Measurements from ENCODE around the gene AREG.

DNA sequence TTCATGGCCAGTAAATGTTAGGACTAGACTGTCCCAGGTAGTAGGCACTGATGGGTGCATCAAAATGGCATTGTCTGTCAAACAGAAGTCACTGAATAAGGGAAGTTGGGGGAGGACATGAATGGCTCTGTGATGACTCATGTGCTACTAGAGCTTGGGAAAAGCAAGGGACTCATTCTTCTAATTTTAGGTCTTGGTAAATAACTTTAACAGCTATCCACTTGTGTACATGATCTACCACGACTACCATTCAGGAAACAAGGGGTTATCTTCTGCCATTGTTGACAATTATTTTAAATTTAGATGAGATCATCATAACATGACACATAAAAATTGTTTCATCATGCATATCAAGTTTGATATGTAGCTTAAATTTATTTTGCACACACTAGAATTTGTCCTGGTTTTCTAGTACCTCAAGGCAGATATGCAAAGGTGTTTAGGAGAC, 6.3 kb downstream of the AREG start:
- TF ChIP-seq, protein P1, sequence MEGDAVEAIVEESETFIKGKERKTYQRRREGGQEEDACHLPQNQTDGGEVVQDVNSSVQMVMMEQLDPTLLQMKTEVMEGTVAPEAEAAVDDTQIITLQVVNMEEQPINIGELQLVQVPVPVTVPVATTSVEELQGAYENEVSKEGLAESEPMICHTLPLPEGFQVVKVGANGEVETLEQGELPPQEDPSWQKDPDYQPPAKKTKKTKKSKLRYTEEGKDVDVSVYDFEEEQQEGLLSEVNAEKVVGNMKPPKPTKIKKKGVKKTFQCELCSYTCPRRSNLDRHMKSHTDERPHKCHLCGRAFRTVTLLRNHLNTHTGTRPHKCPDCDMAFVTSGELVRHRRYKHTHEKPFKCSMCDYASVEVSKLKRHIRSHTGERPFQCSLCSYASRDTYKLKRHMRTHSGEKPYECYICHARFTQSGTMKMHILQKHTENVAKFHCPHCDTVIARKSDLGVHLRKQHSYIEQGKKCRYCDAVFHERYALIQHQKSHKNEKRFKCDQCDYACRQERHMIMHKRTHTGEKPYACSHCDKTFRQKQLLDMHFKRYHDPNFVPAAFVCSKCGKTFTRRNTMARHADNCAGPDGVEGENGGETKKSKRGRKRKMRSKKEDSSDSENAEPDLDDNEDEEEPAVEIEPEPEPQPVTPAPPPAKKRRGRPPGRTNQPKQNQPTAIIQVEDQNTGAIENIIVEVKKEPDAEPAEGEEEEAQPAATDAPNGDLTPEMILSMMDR (IDR thresholded peaks at IDR 0.05), result no peak
- no peak for TF ChIP-seq POLR2A (IDR thresholded peaks at IDR 0.05)
